K562 (cell line): ENCODE measurements around the gene SLC5A6. TPM values are rescaled to one million over a fixed set of nuclear protein-coding genes. Genes with fewer than 3 reads are reported as not detected.

Experiments used
- CBX3 ChIP-seq, 2 experiments: IDR thresholded peaks; 1 replicate in 1 of 2; 2 replicates in 1 of 2; pipeline ENCODE4 v1.6.1; 2012; ENCODE audit warnings: inconsistent platforms in 2 of 2, low read length in 2 of 2, borderline replicate concordance in 1 of 2, control low read depth in 1 of 2
- CCNT2 ChIP-seq: IDR thresholded peaks from 2 replicates; pipeline ENCODE4 v1.6.1; 2011; ENCODE audit warnings: borderline replicate concordance, low read depth, mild to moderate bottlenecking, moderate library complexity, mixed read lengths, low read length; ENCODE audit not compliant: insufficient read length; ENCODE audit errors: extremely low read depth
- CHCHD3 ChIP-seq: fragments of 250-450 bp; sonication (Bioruptor Pico); IDR thresholded peaks from 2 replicates; pipeline ENCODE4 v2.1.2; 2022; ENCODE audit warnings: mild to moderate bottlenecking
- DIDO1 ChIP-seq: fragments of 450-650 bp; IDR thresholded peaks from 2 replicates; pipeline ENCODE4 v1.6.1; 2016; ENCODE audit warnings: low read depth, missing biosample characterization, missing genetic modification characterization
- EP300 ChIP-seq: IDR thresholded peaks from 2 replicates; pipeline ENCODE4 v1.6.1; 2012; ENCODE audit warnings: low read length, improper control_type of control experiment
- ETS2 ChIP-seq: IDR thresholded peaks from 2 replicates; pipeline ENCODE4 v1.6.1; 2016; ENCODE audit warnings: borderline replicate concordance, missing genetic modification characterization, mild to moderate bottlenecking, moderate library complexity, missing compliant biosample characterization; ENCODE audit not compliant: poor library complexity, severe bottlenecking
- FOXK2 ChIP-seq, 2 experiments: fragments of 450-650 bp; IDR thresholded peaks in 1 of 2; conservative IDR thresholded peaks in 1 of 2; 2 replicates each; pipeline ENCODE4 v1.6.1; 2016; ENCODE audit warnings: low read depth in 2 of 2, mild to moderate bottlenecking in 1 of 2
- PHTF2 ChIP-seq: fragments of 250-450 bp; sonication (Bioruptor Pico); IDR thresholded peaks from 2 replicates; pipeline ENCODE4 v1.5.0; 2021; ENCODE audit warnings: mild to moderate bottlenecking
- POLR2AphosphoS2 ChIP-seq: IDR thresholded peaks from 2 replicates; pipeline ENCODE4 v1.6.1; 2012; ENCODE audit warnings: low read length, improper control_type of control experiment
- POU5F1 ChIP-seq: fragments of 150-350 bp; IDR thresholded peaks from 2 replicates; pipeline ENCODE4 v1.6.1; 2014; ENCODE audit warnings: borderline replicate concordance, low read length, low read depth, mild to moderate bottlenecking; ENCODE audit not compliant: partially characterized antibody
- RCOR1 ChIP-seq, 2 experiments: IDR thresholded peaks; 2 replicates each; pipeline ENCODE4 v1.6.1; 2012; ENCODE audit warnings: low read depth in 2 of 2, low read length in 2 of 2, borderline replicate concordance in 1 of 2, improper control_type of control experiment in 1 of 2
- RFX1 ChIP-seq: fragments of 450-650 bp; IDR thresholded peaks from 2 replicates; pipeline ENCODE4 v1.6.1; 2016; ENCODE audit warnings: mild to moderate bottlenecking, moderate library complexity
- TRIM24 ChIP-seq, 2 experiments: fragments of 450-650 bp; IDR thresholded peaks; 2 replicates each; pipeline ENCODE4 v1.6.1; 2016
- ZNF407 ChIP-seq: fragments of 450-650 bp; IDR thresholded peaks from 2 replicates; pipeline ENCODE4 v1.6.1; 2016; ENCODE audit warnings: low read depth
- polyA plus RNA-seq, 8 experiments: library from polyadenylated mRNA; depleted of rRNA in 4 of 8; stranded (reverse) in 5 of 8; unstranded in 3 of 8; fragments of >200 nt; fragmentation: Nextera tagmentation in 2 of 8; fragmentation: Illumina TruSeq in 1 of 8; extraction: Ambion mirVana in 2 of 8; extraction: Trizol in 1 of 8; gene quantifications; 2 replicates each; pipeline versions ENCODE4 v1.2.1 to v1.2.3, GENCODE V29; 2011 to 2014; ENCODE audit warnings: inconsistent platforms in 1 of 8, missing spikeins in 1 of 8
- total RNA-seq, 7 experiments: library from RNA; depleted of rRNA in 6 of 7; stranded (reverse); fragments of >200 nt in 6 of 7; fragmentation: Illumina TruSeq in 2 of 7; extraction: Trizol in 2 of 7; gene quantifications; 2 replicates each; pipeline versions ENCODE4 v1.2.1 to v1.2.3, GENCODE V29; 2011 to 2021; ENCODE audit warnings: low replicate concordance in 1 of 7
- TF ChIP-seq, protein P1 (sequence below): fragments of 250-450 bp; sonication (Bioruptor Pico); IDR thresholded peaks from 2 replicates; pipeline ENCODE4 v1.8.0; 2022; ENCODE audit warnings: inconsistent platforms, mild to moderate bottlenecking, moderate library complexity, borderline replicate concordance

The SLC5A6 gene
- total and polyA plus RNA-seq, 9 of the 15 experiments (the other 6 are each of a cell fraction or from before 2014, with no cell fraction given), result 32.6 to 137 (median 107) TPM

DNA sequence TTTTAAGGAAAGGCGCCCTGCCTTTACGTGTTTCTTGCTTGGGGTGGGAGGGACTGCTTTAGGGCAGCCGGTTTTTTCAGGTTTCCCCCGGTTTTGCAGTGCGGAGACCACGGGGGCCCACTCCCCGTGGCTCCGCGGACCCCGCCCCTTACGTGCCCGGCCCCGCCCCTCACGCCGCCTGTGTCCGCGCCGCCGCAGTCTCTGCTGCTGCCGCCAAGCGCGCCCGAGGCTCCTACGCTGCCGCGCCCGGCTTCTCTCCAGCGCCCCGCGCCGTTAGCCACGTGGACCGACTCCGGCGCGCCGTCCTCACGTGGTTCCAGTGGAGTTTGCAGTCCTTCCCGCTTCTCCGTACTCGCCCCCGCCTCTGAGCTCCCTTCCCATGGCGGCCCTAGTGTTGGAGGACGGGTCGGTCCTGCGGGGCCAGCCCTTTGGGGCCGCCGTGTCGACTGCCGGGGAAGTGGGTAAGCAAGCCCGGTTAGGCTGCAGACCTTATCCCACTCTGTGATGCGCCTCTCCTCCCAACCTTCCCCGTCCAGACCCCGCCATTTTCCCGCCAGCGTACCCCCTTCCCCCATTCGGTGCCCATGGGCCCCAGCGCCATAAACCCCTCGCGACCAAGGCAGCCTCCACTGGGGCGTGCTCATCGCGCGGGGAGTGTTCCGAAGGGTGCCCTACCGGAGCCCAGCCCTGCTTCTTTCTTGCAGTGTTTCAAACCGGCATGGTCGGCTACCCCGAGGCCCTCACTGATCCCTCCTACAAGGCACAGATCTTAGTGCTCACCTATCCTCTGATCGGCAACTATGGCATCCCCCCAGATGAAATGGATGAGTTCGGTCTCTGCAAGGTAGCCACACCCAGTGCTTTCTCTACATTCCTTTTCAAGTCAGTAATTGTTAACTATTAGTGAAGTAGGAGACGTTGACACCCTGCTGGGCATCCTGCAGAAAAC lies 5.4 kb upstream of the SLC5A6 start, which contains the start of gene CAD (continued):
- peak in 1 of 2 experiments; percentile 38; a peak in 1 of 3 replicates for TF ChIP-seq CBX3 (IDR thresholded peaks at IDR 0.05; ENCODE audit: borderline replicate concordance in 1 of 2, low read length in 2 of 2)
- TF ChIP-seq CCNT2, result peak; percentile 89
- no peak; the same call in 1 of the 2 replicates for TF ChIP-seq EP300
- TF ChIP-seq RFX1, result no peak
- peak in 1 of 2 experiments; percentile 53; a peak in 1 of 4 replicates for TF ChIP-seq FOXK2 (conservative IDR thresholded peaks at IDR 0.05 in 1 of 2, IDR thresholded peaks at IDR 0.05 in 1 of 2; ENCODE audit: low read depth in 2 of 2)
- TF ChIP-seq CHCHD3 (CRISPR knock-in tag), result no peak
- TF ChIP-seq ETS2 (tag), result no peak
- TF ChIP-seq PHTF2 (CRISPR knock-in tag), result no peak
- TF ChIP-seq POLR2AphosphoS2, result peak; percentile 82; the same call in 1 of the 2 replicates
- TF ChIP-seq, protein P1, sequence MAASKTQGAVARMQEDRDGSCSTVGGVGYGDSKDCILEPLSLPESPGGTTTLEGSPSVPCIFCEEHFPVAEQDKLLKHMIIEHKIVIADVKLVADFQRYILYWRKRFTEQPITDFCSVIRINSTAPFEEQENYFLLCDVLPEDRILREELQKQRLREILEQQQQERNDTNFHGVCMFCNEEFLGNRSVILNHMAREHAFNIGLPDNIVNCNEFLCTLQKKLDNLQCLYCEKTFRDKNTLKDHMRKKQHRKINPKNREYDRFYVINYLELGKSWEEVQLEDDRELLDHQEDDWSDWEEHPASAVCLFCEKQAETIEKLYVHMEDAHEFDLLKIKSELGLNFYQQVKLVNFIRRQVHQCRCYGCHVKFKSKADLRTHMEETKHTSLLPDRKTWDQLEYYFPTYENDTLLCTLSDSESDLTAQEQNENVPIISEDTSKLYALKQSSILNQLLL (CRISPR knock-in tag), result no peak
- TF ChIP-seq RCOR1 (IDR thresholded peaks at IDR 0.05; ENCODE audit: borderline replicate concordance in 1 of 2, low read depth in 2 of 2, low read length in 2 of 2), result 0 out of 4 replicates have a peak, but pooled peaks of 1 of the 2 experiments have one; percentile 22
- no peak for TF ChIP-seq DIDO1
- no peak for TF ChIP-seq ZNF407
- TF ChIP-seq TRIM24 (IDR thresholded peaks at IDR 0.05), result no peak
- no peak for TF ChIP-seq POU5F1
